Measurements from ENCODE around the gene FAAP100. TPM values are rescaled to one million over a fixed set of nuclear protein-coding genes. Genes with fewer than 3 reads are reported as not detected.
A peak's percentile ranks its signal among the peaks of the same experiment; 100 is the strongest.

Gene FAAP100
- total RNA-seq, 1 donor from 2014 or later: 47.7 TPM

- Mint-ChIP-seq H3K9me3 (ENCODE audit: low read depth) (no peaks in the 10 kb centered on the region), H3K27ac (peak overlapping the region; percentile 95), H3K4me3 (ENCODE audit: low read depth) (peak overlapping the region; percentile 85), H3K4me1 (ENCODE audit: low read depth) (peaks cover 17% of the 10 kb centered on the region), H3K36me3 (ENCODE audit: insufficient read depth) (peaks cover 17% of the 10 kb centered on the region), H3K27me3 (peaks cover 6% of the 10 kb centered on the region)
- TF ChIP-seq CTCF (IDR thresholded peaks at IDR 0.05; ENCODE audit: unreplicated experiment): no peak
- peak; percentile 12 for DNase-seq (ENCODE audit: low spot score, unreplicated experiment)
Observed at GRCh38 chr17:81515530-81516041, 36.6 kb downstream of the FAAP100 start.

- peaks cover 3% of the 10 kb centered on the region for H3K27me3 Mint-ChIP-seq
- H3K36me3 Mint-ChIP-seq (ENCODE audit: insufficient read depth): peaks cover 23% of the 10 kb centered on the region
- peaks cover 19% of the 10 kb centered on the region for H3K4me1 Mint-ChIP-seq (ENCODE audit: low read depth)
- TF ChIP-seq CTCF (IDR thresholded peaks at IDR 0.05; ENCODE audit: unreplicated experiment): no peak
- peak; percentile 69 for DNase-seq (ENCODE audit: low spot score, unreplicated experiment)
- no peaks in the 10 kb centered on the region for H3K9me3 Mint-ChIP-seq (ENCODE audit: low read depth)
- peak overlapping the region; percentile 95 for H3K27ac Mint-ChIP-seq
- H3K4me3 Mint-ChIP-seq (ENCODE audit: low read depth): peak overlapping the region; percentile 85
Observed at GRCh38 chr17:81514739-81515529, 37.2 kb downstream of the FAAP100 start.

- Mint-ChIP-seq H3K36me3 (ENCODE audit: insufficient read depth) (peaks cover 29% of the 10 kb centered on the region), H3K9me3 (ENCODE audit: low read depth) (no peaks in the 10 kb centered on the region), H3K4me1 (ENCODE audit: low read depth) (peaks cover 24% of the 10 kb centered on the region), H3K27me3 (peaks cover 3% of the 10 kb centered on the region), H3K27ac (peak overlapping the region; percentile 94), H3K4me3 (ENCODE audit: low read depth) (peak overlapping the region; percentile 78)
- TF ChIP-seq CTCF (IDR thresholded peaks at IDR 0.05; ENCODE audit: unreplicated experiment): no peak
- no peak for DNase-seq (ENCODE audit: low spot score, unreplicated experiment)
Observed at GRCh38 chr17:81514489-81514738, 37.7 kb downstream of the FAAP100 start.

- DNase-seq (ENCODE audit: low spot score, unreplicated experiment): peak; percentile 73
- H3K4me1 Mint-ChIP-seq (ENCODE audit: low read depth): peaks cover 29% of the 10 kb centered on the region
- peak overlapping the region; percentile 78 for H3K4me3 Mint-ChIP-seq (ENCODE audit: low read depth)
- TF ChIP-seq CTCF (IDR thresholded peaks at IDR 0.05; ENCODE audit: unreplicated experiment): no peak
- peaks cover 3% of the 10 kb centered on the region for H3K27me3 Mint-ChIP-seq
- H3K9me3 Mint-ChIP-seq (ENCODE audit: low read depth): no peaks in the 10 kb centered on the region
- H3K27ac Mint-ChIP-seq: peak overlapping the region; percentile 98
- peaks cover 33% of the 10 kb centered on the region for H3K36me3 Mint-ChIP-seq (ENCODE audit: insufficient read depth)
Observed at GRCh38 chr17:81513753-81514488, 38.2 kb downstream of the FAAP100 start.

- TF ChIP-seq CTCF (IDR thresholded peaks at IDR 0.05; ENCODE audit: unreplicated experiment): no peak
- Mint-ChIP-seq H3K27ac (peak overlapping the region; percentile 98), H3K36me3 (ENCODE audit: insufficient read depth) (peaks cover 39% of the 10 kb centered on the region), H3K9me3 (ENCODE audit: low read depth) (no peaks in the 10 kb centered on the region), H3K27me3 (peaks cover 3% of the 10 kb centered on the region), H3K4me1 (ENCODE audit: low read depth) (peaks cover 31% of the 10 kb centered on the region), H3K4me3 (ENCODE audit: low read depth) (peak overlapping the region; percentile 78)
- DNase-seq (ENCODE audit: low spot score, unreplicated experiment): peak; percentile 54
Observed at GRCh38 chr17:81513372-81513752, 38.8 kb downstream of the FAAP100 start.

Measured in progenitor cell of endocrine pancreas (in vitro differentiated cells).